IMR-90 (cell line): ENCODE results near the gene LINC00305. TPM values are rescaled to one million over a fixed set of nuclear protein-coding genes. Genes with fewer than 3 reads are reported as not detected.

Source experiments
- ATAC-seq: fragments of 200-7000 bp; cut with Tn5 transposase; 2 replicates; pipeline ENCODE4 v1.9.1; 2020; ENCODE audit warnings: low read depth, mild to moderate bottlenecking, moderate library complexity
- BruUV-seq: library from RNA; stranded (reverse); fragments of 400-500 nt; replicated peaks from 2 replicates; lab custom pipeline; 2021; lab: Mats Ljungman, UMichigan
- CTCF ChIA-PET: fragments of 300-600 bp; formaldehyde crosslinking; extraction: SDS; loops from one replicate; lab custom pipeline; 2021; ENCODE audit warnings: antibody characterized with exemption; lab: Yijun Ruan, JAX
- POLR2A ChIA-PET: fragments of 300-600 bp; sonication (Branson Sonifier 250); formaldehyde crosslinking; loops from one replicate; lab custom pipeline; 2022; ENCODE audit warnings: antibody characterized with exemption; ENCODE audit not compliant: unreplicated experiment; lab: Charles Lee
- DNase-seq: peaks from one replicate; pipeline ENCODE4 v3.0.0; 2013
- H2AFZ ChIP-seq: replicated peaks from 2 replicates; pipeline ENCODE3; 2013; ENCODE audit warnings: low read length, mild to moderate bottlenecking; ENCODE audit not compliant: poor library complexity
- H2AK5ac ChIP-seq: 2 replicates; pipeline ENCODE4 v1.6.1; 2013; ENCODE audit warnings: low read depth, low read length, inconsistent platforms
- H2AK9ac ChIP-seq: replicated peaks from 2 replicates; pipeline ENCODE3; 2013; ENCODE audit warnings: mild to moderate bottlenecking, low read depth, low read length, moderate library complexity; ENCODE audit not compliant: poor library complexity
- H2BK120ac ChIP-seq: 2 replicates; pipeline ENCODE4 v1.6.1; 2013; ENCODE audit warnings: low read depth, low read length, inconsistent platforms
- H2BK15ac ChIP-seq: 3 replicates; pipeline ENCODE4 v1.6.1; 2013; ENCODE audit warnings: low read depth, low read length, inconsistent platforms
- H2BK20ac ChIP-seq: 2 replicates; pipeline ENCODE4 v1.6.1; 2013; ENCODE audit warnings: low read depth, mild to moderate bottlenecking, inconsistent platforms, low read length, moderate library complexity
- H2BK5ac ChIP-seq: 2 replicates; pipeline ENCODE4 v1.6.1; 2013; ENCODE audit warnings: mild to moderate bottlenecking, low read depth, low read length, inconsistent platforms; ENCODE audit not compliant: poor library complexity, severe bottlenecking
- H3K14ac ChIP-seq: replicated peaks from 2 replicates; pipeline ENCODE4 v1.6.1; 2013; ENCODE audit warnings: low read depth, low read length, inconsistent platforms
- H3K18ac ChIP-seq: 2 replicates; pipeline ENCODE4 v1.6.1; 2013; ENCODE audit warnings: low read depth, low read length, control low read depth
- H3K23ac ChIP-seq: 2 replicates; pipeline ENCODE4 v1.6.1; 2013; ENCODE audit warnings: low read depth, low read length, inconsistent platforms
- H3K27ac ChIP-seq: 2 replicates; pipeline ENCODE4 v1.5.1; 2013; ENCODE audit warnings: mild to moderate bottlenecking, control low read depth, low read length; ENCODE audit not compliant: insufficient read depth
- H3K27me3 ChIP-seq: 2 replicates; pipeline ENCODE4 v1.6.1; 2013; ENCODE audit warnings: low read length; ENCODE audit not compliant: control insufficient read depth, insufficient read depth
- H3K36me3 ChIP-seq: 2 replicates; pipeline ENCODE4 v1.6.1; 2013; ENCODE audit warnings: low read length, mixed read lengths; ENCODE audit not compliant: control insufficient read depth, insufficient read depth
- H3K4ac ChIP-seq: 2 replicates; pipeline ENCODE4 v1.6.1; 2013; ENCODE audit warnings: low read depth, low read length, inconsistent platforms
- H3K4me1 ChIP-seq: 2 replicates; pipeline ENCODE4 v1.6.1; 2013; ENCODE audit warnings: low read length, mixed read lengths; ENCODE audit not compliant: control insufficient read depth, insufficient read depth
- H3K4me2 ChIP-seq: 2 replicates; pipeline ENCODE4 v1.6.1; 2013; ENCODE audit warnings: low read depth, mild to moderate bottlenecking, control low read depth, low read length, moderate library complexity
- H3K4me3 ChIP-seq: 2 replicates; pipeline ENCODE4 v1.5.1; 2013; ENCODE audit warnings: low read depth, mild to moderate bottlenecking, control low read depth, low read length, moderate library complexity; ENCODE audit not compliant: insufficient read depth
- H3K56ac ChIP-seq: 2 replicates; pipeline ENCODE4 v1.6.1; 2013; ENCODE audit warnings: low read length, inconsistent platforms; ENCODE audit not compliant: insufficient read depth; ENCODE audit errors: extremely low read depth
- H3K79me1 ChIP-seq, 2 experiments: 2 replicates each; pipeline ENCODE4 v1.6.1; 2013; ENCODE audit warnings: low read length in 2 of 2, inconsistent platforms in 1 of 2, low read depth in 1 of 2
- H3K9ac ChIP-seq: 2 replicates; pipeline ENCODE4 v1.6.1; 2013; ENCODE audit warnings: low read depth, low read length, control low read depth
- H3K9me1 ChIP-seq: 2 replicates; pipeline ENCODE4 v1.6.1; 2013; ENCODE audit warnings: low read length, inconsistent platforms; ENCODE audit not compliant: insufficient read depth
- H3K9me3 ChIP-seq: 2 replicates; pipeline ENCODE4 v1.6.1; 2013; ENCODE audit warnings: low read length; ENCODE audit not compliant: control insufficient read depth, insufficient read depth
- H4K20me1 ChIP-seq: 2 replicates; pipeline ENCODE4 v1.6.1; 2013; ENCODE audit warnings: low read length, inconsistent platforms; ENCODE audit not compliant: insufficient read depth
- H4K5ac ChIP-seq: 2 replicates; pipeline ENCODE4 v1.6.1; 2013; ENCODE audit warnings: mild to moderate bottlenecking, low read depth, low read length, control low read depth
- H4K8ac ChIP-seq, 2 experiments: 2 replicates each; pipeline ENCODE4 v1.6.1; 2013; ENCODE audit warnings: low read depth in 2 of 2, low read length in 2 of 2, control low read depth in 1 of 2, inconsistent platforms in 1 of 2
- H4K91ac ChIP-seq: 2 replicates; pipeline ENCODE4 v1.6.1; 2013; ENCODE audit warnings: low read depth, low read length, inconsistent platforms; ENCODE audit not compliant: insufficient read depth
- RCOR1 ChIP-seq: IDR thresholded peaks from 2 replicates; pipeline ENCODE4 v1.6.1; 2012; ENCODE audit warnings: mild to moderate bottlenecking, low read length, improper control_type of control experiment; ENCODE audit not compliant: insufficient replicate concordance
- WGBS, 2 experiments: methylation state at CpG; one replicate each; pipeline versions ENCODE4 v1.1.5 to v1.1.7; 2013; ENCODE audit warnings: missing lambda C conversion rate in 2 of 2; ENCODE audit not compliant: insufficient read length in 1 of 2; ENCODE audit errors: extremely low coverage in 2 of 2; 5-methylcytosine and 5-hydroxymethylcytosine counted together
- dilution Hi-C: fragments of 300-500 bp; cut with HindIII; formaldehyde crosslinking; loops from one replicate; pipeline ENCODE4 v1.14.3; 2018; ENCODE audit warnings: low sequenced_read_pairs; ENCODE audit not compliant: unreplicated experiment
- in situ Hi-C: fragments of 300-500 bp; cut with MboI; formaldehyde crosslinking; loops from 3 replicates; pipeline ENCODE4 v1.14.3; 2019; ENCODE audit warnings: low sequenced_read_pairs, inconsistent platforms, mixed read lengths
- intact Hi-C: fragments of 100-400 bp; cut with micrococcal nuclease; formaldehyde crosslinking; loops from 2 replicates; pipeline ENCODE4 v1.10.0; 2022
- polyA plus RNA-seq, 3 experiments: library from polyadenylated mRNA; depleted of rRNA; stranded (reverse); fragments of >200 nt; gene quantifications; 2 replicates each; pipeline ENCODE4 v1.2.3, GENCODE V29; 2012; ENCODE audit warnings: low replicate concordance in 1 of 3
- total RNA-seq: library from RNA; depleted of rRNA; stranded (reverse); fragments of >200 nt; gene quantifications from 2 replicates; pipeline ENCODE4 v1.2.3, GENCODE V29; 2012

The LINC00305 gene
- total and polyA plus RNA-seq, 2 of the 4 experiments (the other 2 are of a cell fraction), result not detected

DNA sequence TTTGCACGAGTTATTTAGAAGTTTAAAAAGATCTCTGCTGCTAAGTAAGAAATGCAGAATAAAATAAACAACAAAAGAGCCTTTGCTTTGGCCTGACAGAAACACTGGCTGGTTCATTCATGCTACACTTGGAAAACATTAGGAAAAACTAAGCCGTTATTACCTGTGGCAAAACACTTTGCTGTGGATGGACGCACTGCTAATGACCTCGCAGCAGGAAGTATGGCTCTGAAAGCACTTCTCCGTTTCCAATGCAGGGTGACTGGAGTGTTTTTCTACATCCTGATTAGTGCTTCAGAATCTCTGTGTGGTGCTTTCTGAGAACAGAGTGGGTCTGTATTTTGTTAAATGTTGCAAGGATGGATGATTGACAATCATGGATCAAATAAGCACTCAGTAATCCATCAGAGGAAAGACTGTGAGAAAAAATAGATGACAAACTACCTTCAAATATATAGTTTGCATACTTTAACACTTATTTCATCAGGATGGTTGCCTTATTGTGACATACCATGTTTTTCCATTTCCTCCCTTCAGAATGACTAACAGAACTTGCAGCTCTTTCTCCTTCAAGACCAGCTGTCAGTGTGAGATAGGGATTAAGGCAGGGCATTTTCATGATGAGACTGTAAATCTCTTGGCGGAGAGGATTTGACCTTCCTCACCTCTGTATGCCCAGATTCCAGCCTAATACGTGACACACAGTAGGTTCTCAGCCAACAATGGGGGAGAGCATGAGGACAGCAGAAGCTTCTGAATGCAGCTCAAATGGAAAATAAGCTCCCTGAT, 38.0 kb downstream of the LINC00305 start:
- H3K9ac ChIP-seq, result no peak overlapping the region
- H2BK5ac ChIP-seq, result no peak overlapping the region
- no peak overlapping the region for H3K4me2 ChIP-seq
- in situ Hi-C loops, result no loop called here
- no peak overlapping the region for H2BK20ac ChIP-seq
- no peaks in the 10 kb centered on the region for H3K36me3 ChIP-seq
- no peak overlapping the region for H3K23ac ChIP-seq
- intact Hi-C loops, result no loop called here
- H3K14ac ChIP-seq, result no peak overlapping the region
- H3K56ac ChIP-seq, result no peak overlapping the region
- no peak overlapping the region for H4K8ac ChIP-seq
- no peaks in the 10 kb centered on the region for H4K20me1 ChIP-seq
- H3K9me1 ChIP-seq, result no peaks in the 10 kb centered on the region
- H2AFZ ChIP-seq, result no peak overlapping the region
- H3K79me1 ChIP-seq, result no peaks in the 10 kb centered on the region
- DNase-seq (no peak), ATAC-seq (no peak)
- WGBS, 2 experiments, result no CpG with 5 or more reads among the region's 7 CpGs
- no peak overlapping the region for H2BK120ac ChIP-seq
- peaks cover 16% of the 10 kb centered on the region for H3K9me3 ChIP-seq
- H2AK9ac ChIP-seq, result no peak overlapping the region
- no peak overlapping the region for H4K5ac ChIP-seq
- no peaks in the 10 kb centered on the region for H3K4me1 ChIP-seq
- H3K4ac ChIP-seq, result no peak overlapping the region
- H3K4me3 ChIP-seq, result no peak overlapping the region
- BruUV-seq, result no TSS peak
- no peak overlapping the region for H3K18ac ChIP-seq
- TF ChIP-seq RCOR1, result no peak
- H2BK15ac ChIP-seq, result no peak overlapping the region
- H2AK5ac ChIP-seq, result no peak overlapping the region
- H4K91ac ChIP-seq, result no peak overlapping the region
- ChIA-PET CTCF (no interaction called here), POLR2A (no interaction called here)
- dilution Hi-C loops, result no loop called here
- no peaks in the 10 kb centered on the region for H3K27me3 ChIP-seq
- H3K27ac ChIP-seq, result no peak overlapping the region
